IgD-negative memory B cell (primary cell): ENCODE results near the gene WASF2. TPM values are rescaled to one million over a fixed set of nuclear protein-coding genes. Genes with fewer than 3 reads are reported as not detected.
"Not testable (repeated sequence)": the region's sequence is repeated elsewhere in the genome, so short reads cannot be mapped to it uniquely, and the experiment has no call there.

Experiments
- H3K27ac Mint-ChIP-seq, 3 donors: one replicate each; pipeline ENCODE4 v1.8.0; 2020 to 2022; ENCODE audit warnings: mild to moderate bottlenecking in 3 of 3, mixed read lengths in 3 of 3, moderate library complexity in 1 of 3
- H3K27me3 Mint-ChIP-seq: one replicate; pipeline ENCODE4 v1.8.0; 2021; ENCODE audit warnings: mixed read lengths
- H3K36me3 Mint-ChIP-seq: one replicate; pipeline ENCODE4 v1.8.0; 2020; ENCODE audit warnings: mild to moderate bottlenecking, mixed read lengths
- H3K4me1 Mint-ChIP-seq, 3 donors: one replicate each; pipeline ENCODE4 v1.8.0; 2020 to 2022; ENCODE audit warnings: mixed read lengths in 3 of 3, mild to moderate bottlenecking in 1 of 3
- H3K4me3 Mint-ChIP-seq, 4 donors: one replicate each; pipeline ENCODE4 v1.8.0; 2020 to 2022; ENCODE audit warnings: mild to moderate bottlenecking in 4 of 4, mixed read lengths in 4 of 4, moderate library complexity in 3 of 4
- H3K9me3 Mint-ChIP-seq, 3 donors: one replicate each; pipeline ENCODE4 v1.8.0; 2020 to 2021; ENCODE audit warnings: mixed read lengths in 3 of 3, mild to moderate bottlenecking in 1 of 3
- polyA plus RNA-seq: library from polyadenylated mRNA; unstranded; fragments of 300-500 nt; fragmentation: Illumina TruSeq; gene quantifications from one replicate; pipeline ENCODE4 v1.2.3, GENCODE V29; 2021

WASF2 gene
- polyA plus RNA-seq, 1 donor from 2014 or later, result 105 TPM

DNA sequence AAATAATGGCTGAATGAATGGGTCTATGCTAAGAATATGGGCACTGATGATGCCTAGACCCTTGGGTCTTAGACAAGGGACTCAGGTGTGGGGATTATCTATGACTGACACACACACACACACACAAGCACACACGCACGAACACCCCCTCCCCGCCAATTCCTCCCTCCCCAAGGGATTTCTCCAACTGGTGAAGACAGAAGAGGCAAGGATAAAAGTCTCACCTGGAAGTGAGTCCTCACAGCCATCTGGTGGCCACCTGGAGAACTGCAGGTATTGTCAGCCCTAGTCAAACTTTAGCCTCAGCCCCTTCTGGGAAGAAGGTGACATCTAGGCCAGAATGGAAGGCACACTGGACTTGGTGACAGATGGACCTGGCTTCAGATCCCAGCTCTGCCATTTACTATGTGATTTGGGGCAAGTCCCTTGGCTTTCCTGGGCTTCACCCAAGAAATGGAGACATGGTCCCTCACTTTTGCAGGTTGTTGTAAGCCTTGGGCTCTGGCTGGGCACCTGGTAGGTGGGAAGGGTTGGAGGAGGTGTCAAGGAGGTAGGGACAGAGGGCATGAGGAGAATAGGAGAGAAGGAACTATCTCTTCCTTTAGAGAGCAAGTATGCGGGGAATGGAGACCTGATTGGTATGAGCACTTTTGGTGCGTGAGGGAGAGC, 101.5 kb downstream of the WASF2 start:
- Mint-ChIP-seq H3K36me3 (no peaks in the 10 kb centered on the region), H3K9me3 (no peaks in the 10 kb centered on the region), H3K27ac (peak overlapping the region in 1 of 3 donors; percentile 65), H3K4me3 (no peak overlapping the region), H3K27me3 (peaks cover 7% of the 10 kb centered on the region), H3K4me1 (peaks cover 4 to 9% (median 9%) of the 10 kb centered on the region in 3 donors)

DNA sequence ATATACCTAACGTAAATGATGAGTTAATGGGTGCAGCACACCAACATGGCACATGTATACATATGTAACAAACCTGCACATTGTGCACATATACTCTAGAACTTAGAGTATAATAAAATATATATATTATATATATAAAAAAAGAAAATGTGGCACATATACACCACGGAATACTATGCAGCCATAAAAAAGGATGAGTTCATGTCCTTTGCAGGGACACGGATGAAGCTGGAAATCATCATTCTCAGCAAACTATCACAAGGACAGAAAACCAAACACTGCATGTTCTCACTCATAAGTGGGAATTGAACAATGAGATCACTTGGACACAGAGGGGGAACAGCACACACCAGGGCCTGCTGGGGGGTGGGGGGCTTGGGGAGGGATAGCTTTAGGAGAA, 105.2 kb downstream of the WASF2 start:
- H3K27ac Mint-ChIP-seq, H3K27me3 Mint-ChIP-seq, H3K36me3 Mint-ChIP-seq, H3K9me3 Mint-ChIP-seq, H3K4me3 Mint-ChIP-seq: not testable (repeated sequence)
- peaks cover 5 to 14% (median 6%) of the 10 kb centered on the region in 3 donors for H3K4me1 Mint-ChIP-seq

DNA sequence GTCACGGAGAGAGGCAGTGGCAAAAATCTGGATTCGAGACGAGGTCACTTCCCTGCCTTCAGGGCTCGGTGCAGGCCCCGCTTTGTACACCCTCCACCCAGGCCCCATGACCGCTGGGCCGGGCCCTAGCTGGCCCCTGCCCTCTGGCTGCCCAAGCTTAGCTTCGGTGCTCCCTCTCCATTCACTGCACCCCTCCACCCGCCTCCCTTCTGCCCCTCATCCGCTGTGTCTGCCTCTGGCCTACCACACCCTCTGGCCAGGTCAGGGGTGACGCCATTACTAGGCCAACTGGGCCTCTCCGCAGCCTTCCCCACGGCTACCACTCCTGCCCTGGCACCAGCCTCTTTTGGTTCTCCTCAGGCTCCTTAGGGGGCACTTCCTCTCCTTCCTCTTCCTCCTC, 106.3 kb downstream of the WASF2 start:
- Mint-ChIP-seq H3K4me1 (peaks cover 5 to 13% (median 6%) of the 10 kb centered on the region in 3 donors), H3K9me3 (no peaks in the 10 kb centered on the region), H3K27me3 (peaks cover 3% of the 10 kb centered on the region), H3K27ac (no peak overlapping the region), H3K36me3 (no peaks in the 10 kb centered on the region), H3K4me3 (no peak overlapping the region)

DNA sequence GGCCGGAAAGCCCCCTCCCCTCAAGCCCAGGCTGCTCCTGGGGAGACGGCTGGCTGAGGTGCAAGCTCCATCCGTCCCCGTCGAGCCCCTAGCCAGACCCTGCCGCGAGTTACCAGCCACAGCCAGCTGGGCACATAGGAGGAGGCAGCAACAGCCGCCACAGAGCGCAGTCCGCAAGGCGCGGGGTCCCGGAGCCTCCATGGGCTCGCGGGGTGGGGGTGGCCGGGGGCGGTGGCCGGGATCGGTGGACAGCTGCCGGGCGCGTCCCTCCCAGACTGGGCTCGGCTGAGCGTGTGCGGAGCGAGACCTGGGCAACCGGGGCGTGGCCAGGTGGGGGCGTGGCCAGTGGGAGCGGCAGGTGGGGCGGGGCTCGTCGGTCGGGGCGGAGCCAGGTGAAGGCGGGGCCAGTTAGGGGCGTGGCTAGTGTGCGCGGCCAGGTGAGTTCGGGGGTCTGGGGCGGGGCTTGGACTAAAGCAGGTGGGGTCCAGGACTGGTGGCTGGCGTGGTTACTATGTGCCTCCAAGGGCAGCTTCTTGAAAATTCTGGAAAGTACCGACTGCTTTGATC, 106.8 kb downstream of the WASF2 start, which contains the start of gene CD164L2:
Gene CD164L2, minus strand, starts transcription at position 295 of the 567 bp plus-strand sequence. Its CDS starts 94 bp downstream, at position 201.
- Mint-ChIP-seq H3K4me3 (no peak within 1 kb of the TSS), H3K36me3 (no peaks in the 10 kb centered on the region), H3K27ac (no peak within 1 kb of the TSS), H3K27me3 (no peaks in the 10 kb centered on the region), H3K9me3 (no peaks in the 10 kb centered on the region), H3K4me1 (peaks cover 5 to 11% (median 6%) of the 10 kb centered on the region in 3 donors)

DNA sequence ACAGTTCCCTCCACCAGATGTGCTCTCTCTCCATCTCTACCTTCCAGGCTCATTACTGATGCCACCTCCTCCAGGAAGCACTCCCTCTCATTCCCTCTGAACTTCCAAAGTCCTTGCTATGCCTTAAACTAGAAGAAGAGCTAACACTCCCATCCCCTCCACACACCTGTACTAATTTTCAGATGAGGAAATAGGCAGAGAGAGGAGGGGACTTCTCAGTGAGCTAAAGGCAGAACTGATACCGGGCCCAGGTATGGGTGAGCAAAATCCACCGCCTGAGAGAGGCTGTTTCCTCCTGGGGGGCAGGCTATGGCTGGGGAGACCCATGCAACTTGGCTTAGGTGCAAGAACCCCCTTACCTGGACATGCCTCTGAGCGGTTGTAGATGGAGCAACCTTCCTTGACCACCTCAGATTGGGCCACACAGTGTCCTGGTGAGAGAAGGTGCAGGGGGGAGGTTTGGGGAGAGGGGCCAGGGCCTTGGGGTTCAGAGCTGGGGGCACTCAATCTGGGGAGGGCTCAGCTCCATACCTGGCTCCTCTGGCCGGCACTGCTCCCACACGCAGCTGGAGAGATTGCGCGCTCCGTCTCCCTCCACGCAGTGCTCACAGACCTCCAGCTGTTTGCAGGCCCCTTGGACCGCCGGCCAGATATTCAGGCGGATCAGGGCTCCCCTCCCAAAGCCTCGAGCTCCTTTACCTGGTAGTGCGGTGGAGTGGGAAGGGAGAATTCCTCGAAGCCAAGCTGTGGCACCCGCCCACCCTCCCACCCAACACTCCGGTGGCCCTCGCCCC, 107.8 kb downstream of the WASF2 start:
- Mint-ChIP-seq H3K36me3 (no peaks in the 10 kb centered on the region), H3K9me3 (no peaks in the 10 kb centered on the region), H3K27me3 (no peaks in the 10 kb centered on the region), H3K4me3 (no peak overlapping the region), H3K4me1 (peaks cover 5 to 11% (median 6%) of the 10 kb centered on the region in 3 donors), H3K27ac (no peak overlapping the region)

DNA sequence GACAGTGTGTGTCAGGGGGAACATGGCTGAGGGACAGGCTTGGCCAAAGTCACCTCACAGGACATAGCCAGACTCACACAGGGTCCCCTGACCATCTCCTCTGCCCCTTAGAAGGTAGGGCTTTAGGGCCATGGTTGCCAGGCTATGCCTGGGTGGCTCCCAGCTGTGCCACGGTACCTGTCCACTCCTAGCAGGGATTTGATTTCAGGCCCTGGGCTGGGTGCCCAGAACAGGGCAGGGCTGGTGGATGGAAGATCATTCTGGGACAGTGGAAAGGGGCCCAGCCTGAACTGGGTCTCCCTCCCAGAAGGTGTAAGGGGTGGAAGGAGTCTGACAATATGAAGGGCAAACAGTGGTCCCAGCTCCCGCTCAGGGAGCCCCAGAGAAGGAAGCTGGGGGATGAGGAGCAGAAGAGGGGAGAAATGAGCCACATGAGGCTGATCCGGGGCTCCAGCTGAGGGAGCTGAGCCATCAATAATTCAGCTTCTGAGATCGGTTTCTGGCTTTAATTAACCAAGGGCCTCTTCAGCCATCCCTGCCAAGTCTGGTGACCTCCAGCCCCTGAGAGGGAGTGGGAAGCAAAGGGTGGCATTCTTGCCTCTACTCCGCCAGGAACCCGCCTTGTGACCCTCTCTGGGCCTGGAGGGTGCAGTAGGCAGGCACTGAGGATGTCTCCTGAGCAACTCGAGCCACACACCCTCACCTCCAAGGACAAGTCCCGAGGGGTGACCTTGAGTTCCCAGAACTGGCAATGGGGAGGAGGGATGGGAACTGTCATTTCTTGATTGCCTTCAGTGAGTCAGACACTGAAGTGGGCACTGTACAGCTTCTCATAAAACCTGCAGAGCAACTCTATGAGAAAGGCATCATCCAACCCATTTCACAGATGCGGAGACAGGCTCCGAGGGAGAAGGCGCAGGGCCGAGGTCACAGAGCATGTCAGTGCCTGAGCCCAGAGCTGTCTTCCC, 108.9 kb downstream of the WASF2 start:
- Mint-ChIP-seq H3K27ac (no peak overlapping the region), H3K36me3 (no peaks in the 10 kb centered on the region), H3K4me3 (no peak overlapping the region), H3K4me1 (peaks cover 5 to 9% (median 6%) of the 10 kb centered on the region in 3 donors), H3K9me3 (no peaks in the 10 kb centered on the region), H3K27me3 (no peaks in the 10 kb centered on the region)

DNA sequence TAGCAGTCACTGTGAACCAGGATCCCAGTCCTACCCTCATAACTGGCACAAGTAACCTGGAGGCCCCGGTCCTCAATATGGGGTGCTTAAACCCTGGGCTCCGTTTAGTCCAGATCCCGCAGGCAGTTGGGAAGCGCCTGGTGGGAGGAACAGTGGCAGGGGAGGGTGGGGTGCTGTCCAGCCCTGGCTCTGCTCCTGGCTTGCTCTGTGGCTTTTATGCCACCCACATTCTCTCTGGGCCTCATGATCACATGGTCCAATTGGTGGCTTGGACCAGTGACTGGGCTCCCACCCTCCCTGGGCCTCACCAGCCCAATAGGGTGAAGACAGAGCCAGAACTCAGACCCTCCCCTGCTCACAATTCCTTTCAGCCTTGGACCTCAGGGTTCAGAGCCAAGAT, 109.7 kb downstream of the WASF2 start:
- no peaks in the 10 kb centered on the region for H3K9me3 Mint-ChIP-seq
- H3K27ac Mint-ChIP-seq, result no peak overlapping the region
- H3K36me3 Mint-ChIP-seq, result no peaks in the 10 kb centered on the region
- peaks cover 5 to 12% (median 6%) of the 10 kb centered on the region in 3 donors for H3K4me1 Mint-ChIP-seq
- H3K27me3 Mint-ChIP-seq, result no peaks in the 10 kb centered on the region
- no peak overlapping the region for H3K4me3 Mint-ChIP-seq

DNA sequence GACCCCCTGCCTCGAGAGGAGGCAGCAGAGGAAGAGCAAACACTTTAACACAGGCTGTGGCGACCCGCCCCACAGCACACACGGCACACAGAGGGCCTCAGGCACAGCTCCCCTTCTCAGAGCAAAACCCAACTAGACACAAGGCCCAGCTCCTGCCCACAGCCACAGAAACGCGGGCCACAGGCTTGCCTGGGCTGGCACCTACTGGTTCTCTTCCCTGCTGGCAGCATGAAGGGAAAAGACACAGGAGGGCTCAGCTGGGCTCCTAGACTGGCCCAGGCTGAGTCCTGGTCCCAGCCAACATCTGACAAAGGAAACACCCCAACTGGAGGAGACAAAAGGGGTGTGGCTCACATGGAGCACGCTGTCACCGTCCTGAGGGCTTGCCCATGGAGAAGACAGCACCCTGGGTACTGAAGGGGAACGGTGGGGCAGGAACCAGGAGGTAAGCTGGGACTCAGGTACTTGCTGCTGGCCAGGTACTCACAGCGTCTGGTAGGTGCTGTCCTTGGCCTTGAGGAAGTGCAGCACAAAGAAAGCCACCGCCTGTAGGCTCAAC, 110.3 kb downstream of the WASF2 start:
- no peaks in the 10 kb centered on the region for H3K27me3 Mint-ChIP-seq
- no peaks in the 10 kb centered on the region for H3K36me3 Mint-ChIP-seq
- H3K4me1 Mint-ChIP-seq, result peaks cover 5 to 13% (median 6%) of the 10 kb centered on the region in 3 donors
- H3K4me3 Mint-ChIP-seq, result peak overlapping the region in 1 of 4 donors; percentile 28
- H3K27ac Mint-ChIP-seq, result no peak overlapping the region
- no peaks in the 10 kb centered on the region for H3K9me3 Mint-ChIP-seq

DNA sequence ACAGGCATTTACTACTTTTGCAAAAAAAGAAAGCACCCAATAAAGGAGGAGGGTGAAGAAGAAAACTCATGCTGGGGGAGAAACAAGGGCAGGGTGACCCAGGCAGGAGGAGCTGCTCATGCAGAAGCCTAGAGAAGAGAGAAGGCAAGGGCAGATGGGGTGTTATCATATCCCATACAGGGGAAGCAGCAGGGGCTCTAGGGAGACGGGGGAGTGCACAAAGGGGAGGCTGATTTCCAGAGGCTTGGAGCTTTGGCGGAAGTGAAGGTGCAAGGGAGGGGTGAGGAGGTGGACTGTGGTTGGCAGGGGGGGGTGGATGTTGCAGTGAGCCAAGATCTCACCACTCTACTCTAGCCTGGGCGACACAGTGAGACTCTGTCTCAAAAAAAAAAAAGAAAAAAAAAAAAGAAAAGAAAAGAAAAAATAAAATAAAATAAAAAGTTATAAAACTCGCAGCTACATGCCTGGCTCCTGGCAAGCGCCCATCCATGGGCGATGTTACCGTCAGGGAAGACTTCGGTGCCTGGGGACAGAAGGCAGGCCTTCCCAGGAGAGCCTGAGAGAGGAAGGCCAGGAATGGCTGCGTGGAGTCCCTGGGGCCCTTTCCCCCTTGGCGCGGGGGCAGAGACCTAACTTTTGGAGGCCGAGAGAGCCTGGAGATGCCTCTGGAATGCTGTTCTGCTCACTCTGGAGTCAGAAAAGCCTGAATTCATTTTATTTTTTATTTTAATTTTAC, 112.0 kb downstream of the WASF2 start:
- Mint-ChIP-seq H3K4me3 (no peak overlapping the region), H3K27me3 (no peaks in the 10 kb centered on the region), H3K27ac (no peak overlapping the region), H3K4me1 (peaks cover 5 to 12% (median 6%) of the 10 kb centered on the region in 3 donors), H3K9me3 (no peaks in the 10 kb centered on the region), H3K36me3 (no peaks in the 10 kb centered on the region)

DNA sequence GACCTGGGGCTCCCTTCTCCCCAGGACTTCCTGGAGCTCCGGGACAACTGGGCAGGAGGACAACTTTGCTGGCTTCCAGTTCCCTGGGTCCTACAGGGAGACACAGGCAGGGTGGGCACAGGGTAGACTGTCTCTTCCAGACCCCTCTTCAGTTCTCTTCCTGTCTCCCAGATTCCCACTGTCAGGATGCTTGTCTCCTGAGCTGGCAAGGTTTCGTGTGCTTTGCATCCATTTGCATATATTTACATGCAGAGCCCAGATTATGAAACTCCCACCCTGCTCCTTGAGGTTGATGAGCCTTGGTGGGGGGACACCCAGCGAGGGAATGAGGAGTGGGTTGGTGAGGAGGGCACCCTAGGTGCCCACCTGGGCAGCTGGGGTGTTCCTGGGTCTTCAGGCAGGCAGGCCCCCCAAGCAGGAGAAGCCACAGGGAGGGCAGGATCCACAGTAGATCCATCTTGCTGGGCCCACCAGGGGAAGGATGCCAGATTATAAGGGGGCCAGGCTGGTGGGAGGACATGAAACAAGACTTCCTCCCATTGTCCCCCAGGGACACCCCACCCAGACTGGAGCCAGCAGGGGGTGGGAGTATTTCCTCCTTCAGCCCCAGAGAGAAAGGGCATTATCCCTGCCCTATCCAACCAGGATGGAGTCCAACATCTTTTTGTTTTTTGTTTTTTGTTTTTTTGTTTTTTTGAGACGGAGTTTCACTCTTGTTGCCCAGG, 115.4 kb downstream of the WASF2 start, which contains the start of gene FCN3:
Gene FCN3, minus strand, starts transcription at position 463 of the 725 bp plus-strand sequence. Its CDS starts 6 bp downstream, at position 457.
- H3K27me3 Mint-ChIP-seq, result no peaks in the 10 kb centered on the region
- H3K27ac Mint-ChIP-seq, result no peak within 1 kb of the TSS
- peak within 1 kb of the TSS in 1 of 4 donors; percentile 28 for H3K4me3 Mint-ChIP-seq
- H3K36me3 Mint-ChIP-seq, result no peaks in the 10 kb centered on the region
- peaks cover 7 to 18% (median 15%) of the 10 kb centered on the region in 3 donors for H3K4me1 Mint-ChIP-seq
- H3K9me3 Mint-ChIP-seq, result no peaks in the 10 kb centered on the region

DNA sequence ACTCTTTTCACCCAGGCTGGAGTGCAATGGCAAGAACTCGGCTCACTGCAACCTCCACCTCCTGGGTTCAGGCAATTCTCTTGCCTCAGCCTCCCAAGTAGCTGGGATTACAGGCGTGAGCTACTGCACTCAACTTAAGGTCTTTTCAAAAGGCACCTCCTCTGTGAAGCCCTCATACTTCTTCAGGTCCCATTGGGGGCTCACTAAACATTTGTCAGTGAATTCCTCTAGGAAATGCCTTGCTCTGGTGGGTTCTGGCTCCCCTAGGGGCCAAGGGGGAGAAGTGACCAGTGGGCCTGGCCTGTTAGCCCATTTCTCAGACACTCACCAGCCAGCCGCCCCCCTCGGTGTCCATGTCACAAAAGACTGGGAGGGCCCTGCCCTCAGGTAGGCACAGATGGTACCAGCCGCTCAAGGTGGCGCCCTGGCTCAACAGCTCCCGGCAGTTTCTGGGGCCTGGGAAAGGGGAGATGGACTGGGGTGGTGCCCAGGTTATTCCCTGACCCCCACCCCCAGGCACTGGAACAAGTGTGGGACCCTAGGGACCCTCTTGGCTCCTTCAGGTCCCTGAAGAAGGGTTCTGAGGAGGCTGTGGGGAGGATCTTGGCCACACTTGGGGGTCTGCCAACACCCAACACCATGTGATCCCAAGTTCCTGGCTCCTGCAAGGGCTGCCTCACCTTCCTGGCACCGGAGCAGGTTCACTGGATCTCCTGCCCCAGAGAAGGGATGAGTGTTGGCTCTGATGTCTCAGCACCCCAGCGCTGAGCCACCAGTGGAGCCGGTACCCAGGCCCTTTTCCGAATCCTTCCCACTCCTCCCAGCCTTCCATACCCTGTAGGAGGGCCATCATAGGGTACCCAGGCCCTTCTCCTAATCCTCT, 116.9 kb downstream of the WASF2 start:
- Mint-ChIP-seq H3K27me3 (no peaks in the 10 kb centered on the region), H3K27ac (peak overlapping the region in 1 of 3 donors; percentile 27), H3K9me3 (no peaks in the 10 kb centered on the region), H3K4me1 (peaks cover 15 to 26% (median 22%) of the 10 kb centered on the region in 3 donors), H3K4me3 (no peak overlapping the region), H3K36me3 (no peaks in the 10 kb centered on the region)

DNA sequence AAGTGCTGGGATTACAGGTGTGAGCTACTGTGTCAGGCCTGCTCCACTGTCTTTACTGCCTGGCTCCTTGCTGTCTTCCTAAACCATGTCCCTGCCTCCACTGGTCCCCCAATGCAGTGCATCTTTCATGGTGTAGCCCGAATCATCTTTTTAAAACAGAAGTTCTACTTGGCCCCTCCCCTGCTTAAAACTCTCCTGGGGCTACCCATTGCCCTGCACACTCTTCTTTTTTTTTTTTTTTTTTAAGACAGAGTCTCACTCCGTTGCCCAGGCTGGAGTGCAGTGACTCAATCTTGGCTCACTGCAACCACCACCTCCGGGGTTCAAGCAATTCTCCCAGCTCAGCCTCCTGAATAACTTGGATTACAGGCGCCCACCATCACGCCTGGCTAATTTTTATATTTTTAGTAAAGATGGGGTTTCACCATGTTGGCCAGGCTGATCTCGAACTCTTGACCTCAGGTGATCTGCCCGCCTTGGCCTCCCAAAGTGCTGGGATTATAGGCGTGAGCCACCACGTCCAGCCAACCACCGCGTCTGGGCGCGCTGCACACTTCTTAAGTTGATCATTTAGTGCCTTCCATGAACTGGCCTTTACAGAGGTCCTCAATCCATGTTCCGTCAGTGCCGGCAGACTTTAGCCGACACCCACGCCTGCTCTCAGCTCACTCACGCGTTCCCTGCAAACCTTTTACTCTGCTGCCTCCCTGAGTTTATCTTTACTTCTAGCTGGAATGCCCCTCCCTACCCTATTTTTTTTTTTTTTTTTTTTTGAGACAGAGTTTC, 117.8 kb downstream of the WASF2 start:
- peak overlapping the region in 2 of 3 donors; percentile 27 to 51 for H3K27ac Mint-ChIP-seq

More for the DNA sequence above, 117.8 kb downstream of the WASF2 start:
- Mint-ChIP-seq H3K27me3 (no peaks in the 10 kb centered on the region), H3K9me3 (no peaks in the 10 kb centered on the region), H3K4me3 (peak overlapping the region in 2 of 4 donors; percentile 51 to 59), H3K4me1 (peaks cover 17 to 33% (median 22%) of the 10 kb centered on the region in 3 donors), H3K36me3 (no peaks in the 10 kb centered on the region)
